ENCODE data around the gene TLR7. TPM values are rescaled to one million over a fixed set of nuclear protein-coding genes. Genes with fewer than 3 reads are reported as not detected.

Gene TLR7
- total and polyA plus RNA-seq, 2 of the 4 experiments (the other 2 are of a cell fraction) = not detected

GRCh38 chrX:12887141-12887540 is 20.3 kb downstream of the TLR7 start:
- intact Hi-C loops (cut with micrococcal nuclease) = no loop called here
- Histone ChIP-seq H3K4me2 (ENCODE audit: low read depth, low read length) (no peak overlapping the region), H3K23ac (ENCODE audit: low read depth, low read length) (no peak overlapping the region), H4K20me1 (ENCODE audit: insufficient read depth, low read length) (no peaks in the 10 kb centered on the region), H3K18ac (ENCODE audit: low read depth, low read length) (no peak overlapping the region), H3K27me3 (ENCODE audit: control insufficient read depth, insufficient read depth, low read length) (no peaks in the 10 kb centered on the region; the same call in 1 of the 2 replicates), H3K27ac (ENCODE audit: insufficient read depth, low read length) (no peak overlapping the region), H4K8ac (ENCODE audit: low read depth in 2 of 2, low read length in 2 of 2) (no peak overlapping the region), H3K36me3 (ENCODE audit: control insufficient read depth, insufficient read depth, low read length) (no peaks in the 10 kb centered on the region), H3K9me1 (ENCODE audit: insufficient read depth, low read length) (no peaks in the 10 kb centered on the region), H3K9me3 (ENCODE audit: control insufficient read depth, insufficient read depth, low read length) (no peaks in the 10 kb centered on the region), H3K9ac (ENCODE audit: low read depth, low read length) (no peak overlapping the region), H3K79me1 (ENCODE audit: low read depth in 1 of 2, low read length in 2 of 2) (no peaks in the 10 kb centered on the region), H2BK120ac (ENCODE audit: low read depth, low read length) (no peak overlapping the region), H2AK9ac (replicated peaks; ENCODE audit: low read depth, low read length, poor library complexity) (no peak overlapping the region), H2AK5ac (ENCODE audit: low read depth, low read length) (no peak overlapping the region), H2BK20ac (ENCODE audit: low read depth, low read length) (no peak overlapping the region), H3K14ac (replicated peaks; ENCODE audit: low read depth, low read length) (no peak overlapping the region), H2AFZ (replicated peaks; ENCODE audit: low read length, poor library complexity) (no peak overlapping the region), H3K56ac (ENCODE audit: extremely low read depth, insufficient read depth, low read length) (no peak overlapping the region), H2BK5ac (ENCODE audit: low read depth, low read length, poor library complexity, severe bottlenecking) (no peak overlapping the region), H3K4ac (ENCODE audit: low read depth, low read length) (no peak overlapping the region), H4K91ac (ENCODE audit: insufficient read depth, low read depth, low read length) (no peak overlapping the region), H4K5ac (ENCODE audit: low read depth, low read length) (no peak overlapping the region), H2BK15ac (ENCODE audit: low read depth, low read length) (no peak overlapping the region), H3K4me3 (ENCODE audit: insufficient read depth, low read depth, low read length) (no peak overlapping the region), H3K4me1 (ENCODE audit: control insufficient read depth, insufficient read depth, low read length) (no peaks in the 10 kb centered on the region)
- DNase-seq (no peak), ATAC-seq (ENCODE audit: low read depth) (no peak)
- ChIA-PET POLR2A (ENCODE audit: unreplicated experiment) (no interaction called here), CTCF (no interaction called here)
- dilution Hi-C loops (cut with HindIII; ENCODE audit: low sequenced_read_pairs, unreplicated experiment) = no loop called here
- TF ChIP-seq MAZ (IDR thresholded peaks at IDR 0.05; ENCODE audit: borderline replicate concordance, low read depth, low read length) (no peak), RAD21 (IDR thresholded peaks at IDR 0.05; ENCODE audit: low read length) (no peak), USF2 (IDR thresholded peaks at IDR 0.05; ENCODE audit: low read depth, low read length) (no peak), CEBPB (IDR thresholded peaks at IDR 0.05; ENCODE audit: low read depth, low read length) (no peak), RCOR1 (IDR thresholded peaks at IDR 0.05; ENCODE audit: insufficient replicate concordance, low read length) (no peak), RFX5 (IDR thresholded peaks at IDR 0.05; ENCODE audit: low read depth, low read length) (no peak), SMC3 (IDR thresholded peaks at IDR 0.05; ENCODE audit: low read depth, low read length) (no peak), MXI1 (IDR thresholded peaks at IDR 0.05; ENCODE audit: borderline replicate concordance, low read depth, low read length) (no peak)
- WGBS, 2 experiments (ENCODE audit: extremely low coverage in 2 of 2, insufficient read length in 1 of 2) = no CpG with 5 or more reads among the region's 2 CpGs
- no TSS peak for BruUV-seq (replicated peaks)
- in situ Hi-C loops (cut with MboI; ENCODE audit: low sequenced_read_pairs) = no loop called here
